ENCODE measurements around the gene GALNT6.

GALNT6 gene

GRCh38 chr12:51391283-51392123, at the start of gene GALNT6:
GALNT6 (minus strand) TSS chr12:51391406; CDS start chr12:51379781, 11,625 bp downstream.
- H3K9me2 ChIP-seq (replicated peaks; ENCODE audit: control insufficient read depth, low read length) = no peaks in the 10 kb centered on the region
- H3K4me1 ChIP-seq (ENCODE audit: control insufficient read depth, low read length) = peaks cover 14% of the 10 kb centered on the region
- H4K20me1 ChIP-seq (ENCODE audit: control insufficient read depth, insufficient read depth, low read depth, low read length) = peaks cover 14% of the 10 kb centered on the region
- H3K27ac ChIP-seq (ENCODE audit: low read depth, low read length) = no peak within 1 kb of the TSS
- H3K79me2 ChIP-seq (ENCODE audit: control insufficient read depth, low read length) = no peaks in the 10 kb centered on the region
- TF ChIP-seq EZH2phosphoT487 (IDR thresholded peaks at IDR 0.05; ENCODE audit: borderline replicate concordance, low read length) (peak; percentile 40; the same call in 1 of the 2 replicates), CTCF (IDR thresholded peaks at IDR 0.05; ENCODE audit: low read depth, low read length, poor library complexity, severe bottlenecking) (no peak)
- H3K27me3 ChIP-seq (ENCODE audit: control insufficient read depth, low read length) = peaks cover 91% of the 10 kb centered on the region
- no peaks in the 10 kb centered on the region for H3K9me3 ChIP-seq (ENCODE audit: control insufficient read depth, insufficient read depth, low read length)
- no peaks in the 10 kb centered on the region for H3F3A ChIP-seq (ENCODE audit: control insufficient read depth, insufficient read depth)
- peak within 1 kb of the TSS; percentile 75 for H3K4me2 ChIP-seq (ENCODE audit: low read length)
- peak within 1 kb of the TSS; percentile 74 for H3K4me3 ChIP-seq (ENCODE audit: low read length)
- H3K36me3 ChIP-seq (ENCODE audit: control insufficient read depth, low read length) = no peaks in the 10 kb centered on the region

GRCh38 chr12:51439330-51439729, 48.1 kb upstream of the GALNT6 start:
- no peak for TF ChIP-seq CTCF (IDR thresholded peaks at IDR 0.05; ENCODE audit: low read depth, low read length, poor library complexity, severe bottlenecking)
- H3K27me3 ChIP-seq (ENCODE audit: control insufficient read depth, low read length) = peaks cover 8% of the 10 kb centered on the region; the same call in 1 of the 2 replicates

GRCh38 chr12:51437431-51437830, 46.2 kb upstream of the GALNT6 start:
- Histone ChIP-seq H3K9me3 (ENCODE audit: control insufficient read depth, insufficient read depth, low read length) (no peaks in the 10 kb centered on the region), H3K79me2 (ENCODE audit: control insufficient read depth, low read length) (no peaks in the 10 kb centered on the region), H3K4me2 (ENCODE audit: low read length) (no peak overlapping the region), H3K9me2 (replicated peaks; ENCODE audit: control insufficient read depth, low read length) (no peaks in the 10 kb centered on the region), H3K4me3 (ENCODE audit: low read length) (no peak overlapping the region), H4K20me1 (ENCODE audit: control insufficient read depth, insufficient read depth, low read depth, low read length) (no peaks in the 10 kb centered on the region), H3K27me3 (ENCODE audit: control insufficient read depth, low read length) (peaks cover 8% of the 10 kb centered on the region; the same call in 1 of the 2 replicates), H3K27ac (ENCODE audit: low read depth, low read length) (no peak overlapping the region), H3K36me3 (ENCODE audit: control insufficient read depth, low read length) (no peaks in the 10 kb centered on the region), H3F3A (ENCODE audit: control insufficient read depth, insufficient read depth) (no peaks in the 10 kb centered on the region), H3K4me1 (ENCODE audit: control insufficient read depth, low read length) (peaks cover 8% of the 10 kb centered on the region)
- TF ChIP-seq EZH2phosphoT487 (IDR thresholded peaks at IDR 0.05; ENCODE audit: borderline replicate concordance, low read length) (no peak), CTCF (IDR thresholded peaks at IDR 0.05; ENCODE audit: low read depth, low read length, poor library complexity, severe bottlenecking) (no peak)

More at GRCh38 chr12:51439330-51439729, 48.1 kb upstream of the GALNT6 start:
- no peaks in the 10 kb centered on the region for H4K20me1 ChIP-seq (ENCODE audit: control insufficient read depth, insufficient read depth, low read depth, low read length)
- H3K4me2 ChIP-seq (ENCODE audit: low read length) = no peak overlapping the region
- H3F3A ChIP-seq (ENCODE audit: control insufficient read depth, insufficient read depth) = no peaks in the 10 kb centered on the region
- no peaks in the 10 kb centered on the region for H3K79me2 ChIP-seq (ENCODE audit: control insufficient read depth, low read length)
- H3K4me1 ChIP-seq (ENCODE audit: control insufficient read depth, low read length) = no peaks in the 10 kb centered on the region
- H3K9me3 ChIP-seq (ENCODE audit: control insufficient read depth, insufficient read depth, low read length) = no peaks in the 10 kb centered on the region
- no peaks in the 10 kb centered on the region for H3K36me3 ChIP-seq (ENCODE audit: control insufficient read depth, low read length)
- no peaks in the 10 kb centered on the region for H3K9me2 ChIP-seq (replicated peaks; ENCODE audit: control insufficient read depth, low read length)
- no peak overlapping the region for H3K27ac ChIP-seq (ENCODE audit: low read depth, low read length)
- H3K4me3 ChIP-seq (ENCODE audit: low read length) = no peak overlapping the region

All from DOHH2 (cell line).